ENCODE results near the gene KNDC1.

- no peak for TF ChIP-seq POLR2AphosphoS5 (IDR thresholded peaks at IDR 0.05; ENCODE audit: low read depth)
- no peak for TF ChIP-seq EZH2 (IDR thresholded peaks at IDR 0.05; ENCODE audit: low read depth, unreplicated experiment)
- peak; percentile 38 to 70; a peak in 3 of 4 replicates for TF ChIP-seq CTCF (conservative IDR thresholded peaks at IDR 0.05; ENCODE audit: low read depth in 2 of 2)
- TF ChIP-seq EZH2phosphoT487 (IDR thresholded peaks at IDR 0.05; ENCODE audit: unreplicated experiment) = no peak
- no peak for TF ChIP-seq REST (IDR thresholded peaks at IDR 0.05; ENCODE audit: unreplicated experiment)
- TF ChIP-seq JUNB (IDR thresholded peaks at IDR 0.05; ENCODE audit: unreplicated experiment) = no peak
Measured at GRCh38 chr10:133124357-133125211, 35.4 kb upstream of the KNDC1 start.

Measured in GM23338 (cell line).